Esophagus squamous epithelium (tissue), 4 donors: ENCODE data around the gene TCP11L1.

Source experiments
- POLR2A ChIP-seq, 4 donors: fragments of 450-650 bp; IDR thresholded peaks; one replicate each; pipeline ENCODE4 v1.6.1; 2017; ENCODE audit warnings: antibody characterized with exemption in 4 of 4, mild to moderate bottlenecking in 4 of 4, moderate library complexity in 3 of 4
- TF ChIP-seq, protein P1 (sequence below), 6 experiments: fragments of 450-650 bp in 4 of 6; fragments of 200-600 bp in 2 of 6; sonication (generic) in 2 of 6; IDR thresholded peaks; one replicate each; pipeline ENCODE4 v1.5.1; 2016 to 2019; ENCODE audit warnings: antibody characterized with exemption in 6 of 6, mild to moderate bottlenecking in 4 of 6, moderate library complexity in 4 of 6

DNA sequence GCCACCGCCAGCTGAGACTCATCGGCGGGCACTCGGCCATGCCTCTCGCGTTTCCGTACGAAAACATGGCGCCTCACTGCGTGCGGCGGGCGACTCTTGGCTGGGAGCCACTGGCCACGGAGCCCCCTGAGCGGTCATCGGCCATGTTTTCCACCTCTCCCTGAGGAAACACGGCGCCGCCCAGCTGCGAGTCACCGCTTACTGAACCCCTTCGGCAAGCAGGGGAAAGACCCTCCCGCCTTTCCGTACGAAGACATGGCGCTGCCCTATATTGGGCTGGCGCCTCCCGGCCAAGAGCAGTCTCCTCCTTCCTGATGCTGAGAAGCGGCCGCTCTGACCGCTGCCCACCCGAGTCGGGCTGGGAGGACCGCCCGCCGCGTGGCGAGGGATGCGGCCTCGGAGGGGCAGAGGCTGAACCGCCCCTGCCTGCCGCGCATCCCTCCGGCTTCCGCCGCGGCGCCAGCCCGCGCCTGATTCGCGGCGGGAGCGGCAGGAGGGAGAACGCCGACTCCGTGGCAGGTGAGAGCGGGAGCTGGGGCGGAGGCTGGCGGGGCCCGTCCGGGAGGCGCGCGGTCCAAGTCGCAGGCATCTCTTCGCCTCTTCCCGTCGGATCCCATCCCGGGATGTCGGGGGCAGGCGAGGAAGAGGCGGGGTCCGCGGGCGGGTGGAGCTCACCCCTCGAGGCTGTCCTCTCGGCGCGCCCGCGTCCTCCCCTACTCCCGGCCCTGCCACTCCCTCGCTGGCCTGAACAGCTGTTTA is at the start of gene TCP11L1:
- TF ChIP-seq, protein P1, sequence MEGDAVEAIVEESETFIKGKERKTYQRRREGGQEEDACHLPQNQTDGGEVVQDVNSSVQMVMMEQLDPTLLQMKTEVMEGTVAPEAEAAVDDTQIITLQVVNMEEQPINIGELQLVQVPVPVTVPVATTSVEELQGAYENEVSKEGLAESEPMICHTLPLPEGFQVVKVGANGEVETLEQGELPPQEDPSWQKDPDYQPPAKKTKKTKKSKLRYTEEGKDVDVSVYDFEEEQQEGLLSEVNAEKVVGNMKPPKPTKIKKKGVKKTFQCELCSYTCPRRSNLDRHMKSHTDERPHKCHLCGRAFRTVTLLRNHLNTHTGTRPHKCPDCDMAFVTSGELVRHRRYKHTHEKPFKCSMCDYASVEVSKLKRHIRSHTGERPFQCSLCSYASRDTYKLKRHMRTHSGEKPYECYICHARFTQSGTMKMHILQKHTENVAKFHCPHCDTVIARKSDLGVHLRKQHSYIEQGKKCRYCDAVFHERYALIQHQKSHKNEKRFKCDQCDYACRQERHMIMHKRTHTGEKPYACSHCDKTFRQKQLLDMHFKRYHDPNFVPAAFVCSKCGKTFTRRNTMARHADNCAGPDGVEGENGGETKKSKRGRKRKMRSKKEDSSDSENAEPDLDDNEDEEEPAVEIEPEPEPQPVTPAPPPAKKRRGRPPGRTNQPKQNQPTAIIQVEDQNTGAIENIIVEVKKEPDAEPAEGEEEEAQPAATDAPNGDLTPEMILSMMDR (IDR thresholded peaks at IDR 0.05), result no peak
- peak in 2 of 4 donors; percentile 77 to 81 for TF ChIP-seq POLR2A (IDR thresholded peaks at IDR 0.05)
